ENCODE measurements around the gene SLC22A23.
"Not testable (repeated sequence)": the region's sequence is repeated elsewhere in the genome, so short reads cannot be mapped to it uniquely, and the experiment has no call there.

SLC22A23 gene

DNA sequence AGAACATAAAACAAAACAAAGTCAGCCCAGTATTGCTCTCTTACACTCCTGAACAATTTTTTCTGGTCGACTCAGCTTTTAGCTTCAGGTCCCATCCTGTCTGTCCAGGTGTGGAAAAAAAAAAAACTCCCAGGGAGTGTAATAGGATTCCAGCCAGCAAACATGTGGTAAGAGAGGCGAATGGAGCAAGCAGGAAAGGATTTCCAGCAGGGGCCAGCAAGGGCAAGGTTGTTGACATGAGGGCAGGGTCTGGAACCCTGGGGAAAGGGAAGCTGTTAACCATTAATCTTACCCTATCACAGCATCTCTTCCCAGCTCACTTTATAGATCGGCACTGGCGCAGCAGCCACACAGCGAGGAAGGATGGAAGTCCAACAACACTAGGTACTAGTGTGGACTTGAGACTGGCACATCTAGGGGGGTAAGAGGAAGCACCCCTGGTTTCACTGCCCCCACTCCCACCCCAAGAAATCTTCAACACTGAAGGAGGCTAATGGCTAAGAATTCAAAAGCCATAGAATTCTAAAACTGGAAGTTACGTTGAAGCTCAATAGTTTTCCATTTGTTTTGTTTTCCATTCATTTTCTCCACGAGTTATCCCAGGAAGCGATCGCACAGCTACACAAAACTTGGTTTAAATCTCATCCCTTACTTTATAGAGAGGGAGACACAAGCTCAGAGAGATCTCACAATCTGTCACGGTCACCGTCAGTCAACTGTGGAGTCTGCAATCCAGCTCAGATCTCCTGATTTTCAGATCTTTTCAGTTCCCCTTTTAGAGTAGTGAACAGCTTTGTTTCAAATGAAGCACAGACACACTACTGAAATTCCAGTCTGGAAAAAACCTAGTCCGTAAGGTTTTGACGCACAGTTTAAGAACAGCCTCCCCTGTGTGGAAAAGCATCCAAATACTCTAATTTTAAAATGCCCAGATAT lies 53.3 kb downstream of the SLC22A23 start:
- DNase-seq: no peak

DNA sequence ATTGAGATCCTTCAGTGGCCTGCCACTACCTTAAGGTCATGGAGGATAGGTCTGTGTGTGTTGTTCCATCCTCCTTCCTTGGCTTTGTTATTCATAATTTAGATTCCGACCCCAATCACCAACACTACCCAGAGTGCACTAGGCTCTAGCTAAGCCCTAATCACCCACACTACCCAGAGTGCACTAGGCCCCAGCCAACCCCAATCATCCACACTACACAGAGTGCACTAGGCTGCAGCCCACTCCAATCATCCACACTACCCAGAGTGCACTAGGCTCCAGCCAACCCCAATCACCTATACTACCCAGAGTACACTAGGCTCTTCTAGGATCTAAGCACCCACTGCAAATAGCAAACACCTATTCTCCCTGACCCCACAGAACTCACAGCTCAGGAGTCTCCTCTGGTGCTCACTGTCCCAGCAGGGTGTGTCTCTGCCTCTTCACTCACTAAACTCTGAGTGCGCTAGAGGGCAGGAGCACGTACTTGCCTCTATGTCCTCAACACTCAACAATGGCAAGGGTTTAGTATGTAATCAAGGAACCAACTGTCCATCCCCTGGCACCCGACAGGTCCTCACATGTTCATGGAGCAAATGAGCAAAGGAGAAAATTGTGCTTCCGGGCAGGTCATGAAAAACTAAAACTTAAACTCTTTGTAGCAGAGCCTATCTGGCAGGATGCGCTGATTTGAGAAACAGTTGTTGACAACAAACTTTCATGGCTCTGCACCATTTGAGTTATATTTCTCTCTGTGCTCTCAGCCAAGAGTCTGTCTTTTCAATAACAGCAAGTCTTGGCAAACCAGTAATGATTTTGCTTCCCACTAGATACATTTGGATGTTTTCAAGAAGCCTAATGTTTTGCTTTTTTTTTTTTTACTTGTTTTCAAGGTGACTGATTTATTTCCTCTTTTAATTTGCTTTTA lies 54.3 kb downstream of the SLC22A23 start:
- no peak for DNase-seq

DNA sequence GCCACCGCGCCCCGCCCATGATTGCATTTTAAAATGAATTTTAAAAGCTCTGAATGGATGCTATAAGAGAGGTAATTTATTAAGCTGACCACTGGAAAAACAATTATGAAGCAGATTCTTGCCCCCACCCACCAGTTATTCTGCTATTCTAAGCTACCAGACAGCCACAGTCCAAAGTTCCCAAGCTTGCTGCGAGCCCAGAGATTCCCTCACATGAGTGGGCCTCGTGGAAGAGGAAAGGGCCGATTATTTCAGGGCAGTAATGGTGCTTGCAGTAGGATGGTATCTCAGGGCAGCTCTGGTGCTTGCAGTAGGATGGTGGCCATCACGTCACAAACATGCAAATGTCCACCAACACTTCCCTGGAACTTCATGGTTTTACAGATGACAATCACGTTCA lies 56.7 kb downstream of the SLC22A23 start:
- DNase-seq: no peak

GRCh38 chr6:3398755-3399696 lies 57.8 kb downstream of the SLC22A23 start:
- DNase-seq: no peak

DNA sequence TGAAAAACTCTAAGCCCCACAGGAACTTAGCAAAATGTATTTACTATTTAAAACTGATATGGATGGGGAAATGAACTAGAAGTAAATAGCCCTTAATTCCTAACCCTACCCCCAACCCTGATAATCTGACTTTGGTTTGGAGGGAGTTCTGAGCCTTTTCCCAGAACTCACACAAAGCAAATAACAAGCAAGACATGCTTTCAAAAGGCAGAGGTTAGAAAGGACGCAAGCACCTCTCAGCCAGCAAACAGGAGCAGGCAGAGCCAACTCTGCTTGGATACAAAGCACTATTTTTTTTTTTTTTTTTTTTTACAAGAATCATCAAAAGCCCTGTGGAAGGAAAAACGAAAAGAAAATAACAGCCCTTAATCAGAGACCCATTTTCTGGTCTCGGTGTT lies 58.7 kb downstream of the SLC22A23 start:
- DNase-seq: no peak

DNA sequence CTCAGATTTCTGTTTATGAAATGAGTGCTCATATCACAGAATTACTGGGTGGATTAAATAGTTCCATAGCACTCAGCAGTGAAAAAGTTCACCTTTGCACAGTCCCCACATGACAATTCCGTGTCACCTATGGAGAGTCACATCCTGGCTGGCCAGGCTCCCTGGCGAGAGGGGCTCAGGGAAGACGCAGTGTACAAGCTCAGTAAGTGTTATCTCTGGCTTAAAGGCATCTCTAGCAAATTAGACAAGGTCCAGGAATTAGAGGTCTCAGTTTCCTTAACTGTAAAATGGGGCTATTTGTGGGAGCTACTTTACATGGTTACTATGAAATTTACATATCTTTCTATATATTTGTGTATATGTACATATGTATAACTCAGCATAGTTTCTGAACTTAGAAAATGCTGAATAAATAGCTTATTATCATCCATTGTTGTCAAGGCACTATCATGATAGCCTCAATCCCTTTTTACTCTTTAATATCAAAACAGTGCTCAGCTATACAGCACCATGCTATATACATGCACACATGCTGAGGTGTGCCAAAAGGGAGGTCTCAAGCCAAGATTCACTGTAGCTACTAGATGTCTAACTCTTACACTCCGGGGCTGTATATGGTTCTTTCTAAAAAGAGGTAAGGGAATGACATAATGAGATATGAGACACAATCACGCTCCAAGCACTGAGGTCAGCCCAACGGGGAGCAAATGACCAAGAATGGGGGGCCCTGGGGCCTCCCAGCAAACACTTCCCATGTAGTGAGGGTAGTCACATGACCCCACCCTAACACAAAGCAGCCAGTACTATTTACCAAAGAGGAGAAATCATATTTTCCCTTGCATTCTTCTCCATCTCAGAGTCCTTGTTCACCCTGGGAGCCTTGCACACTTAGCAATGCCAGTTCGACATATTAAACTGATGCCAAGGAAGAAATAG lies 59.4 kb downstream of the SLC22A23 start:
- no peak for DNase-seq

DNA sequence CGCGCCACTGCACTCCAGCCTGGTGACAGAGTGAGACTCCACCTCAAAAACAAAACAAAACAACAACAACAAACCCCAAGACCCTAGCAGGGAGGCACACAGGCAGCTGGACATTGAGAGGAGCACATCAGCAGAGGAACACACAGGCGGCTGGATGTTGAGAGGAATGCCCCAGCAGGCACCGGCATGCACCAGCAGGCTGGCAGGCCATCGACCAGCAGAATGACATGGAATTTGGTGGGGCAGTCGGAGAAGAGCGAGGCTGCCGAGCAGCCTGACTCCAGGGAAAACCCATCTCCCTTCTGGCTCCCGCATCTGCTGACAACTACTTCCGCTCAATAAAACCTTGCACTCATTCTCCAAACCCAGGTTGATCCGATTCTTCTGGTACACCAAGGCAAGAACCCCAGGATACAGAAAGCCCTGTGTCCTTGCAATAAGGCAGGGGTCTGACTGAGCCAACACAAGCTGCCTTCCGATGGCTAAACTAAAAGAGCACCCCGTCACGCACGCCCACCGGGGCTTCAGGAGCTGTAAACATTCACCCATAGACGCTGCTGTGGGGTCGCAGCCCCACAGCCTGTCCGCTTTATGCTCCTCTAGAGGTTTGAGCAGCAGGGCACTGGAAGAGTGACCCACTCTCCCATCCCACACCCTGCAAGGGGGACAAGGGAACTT lies 60.2 kb downstream of the SLC22A23 start:
- no peak for DNase-seq

DNA sequence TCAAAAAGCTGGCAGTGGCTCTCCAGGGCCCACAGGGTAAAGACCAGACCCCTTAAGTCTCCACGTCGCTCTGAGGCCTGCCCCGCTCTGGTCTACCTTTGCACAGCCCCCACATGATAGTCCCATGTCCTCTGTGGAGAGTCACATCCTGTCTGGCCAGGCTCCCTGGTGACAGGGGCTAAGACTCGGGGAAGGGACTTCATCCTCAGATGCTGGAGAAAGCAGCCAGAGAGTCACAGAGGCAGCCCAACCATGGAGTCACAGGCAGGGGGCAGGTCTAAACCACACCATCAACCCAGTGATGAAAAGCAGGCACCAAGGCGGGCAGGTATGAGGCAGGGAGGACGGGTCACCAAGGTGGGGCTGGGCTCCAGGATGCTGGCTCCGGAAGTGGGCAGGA lies 62.2 kb downstream of the SLC22A23 start:
- no peak for DNase-seq

- no peak for DNase-seq
These were observed 63.0 kb downstream of the SLC22A23 start for GRCh38 chr6:3393836-3394202.

DNA sequence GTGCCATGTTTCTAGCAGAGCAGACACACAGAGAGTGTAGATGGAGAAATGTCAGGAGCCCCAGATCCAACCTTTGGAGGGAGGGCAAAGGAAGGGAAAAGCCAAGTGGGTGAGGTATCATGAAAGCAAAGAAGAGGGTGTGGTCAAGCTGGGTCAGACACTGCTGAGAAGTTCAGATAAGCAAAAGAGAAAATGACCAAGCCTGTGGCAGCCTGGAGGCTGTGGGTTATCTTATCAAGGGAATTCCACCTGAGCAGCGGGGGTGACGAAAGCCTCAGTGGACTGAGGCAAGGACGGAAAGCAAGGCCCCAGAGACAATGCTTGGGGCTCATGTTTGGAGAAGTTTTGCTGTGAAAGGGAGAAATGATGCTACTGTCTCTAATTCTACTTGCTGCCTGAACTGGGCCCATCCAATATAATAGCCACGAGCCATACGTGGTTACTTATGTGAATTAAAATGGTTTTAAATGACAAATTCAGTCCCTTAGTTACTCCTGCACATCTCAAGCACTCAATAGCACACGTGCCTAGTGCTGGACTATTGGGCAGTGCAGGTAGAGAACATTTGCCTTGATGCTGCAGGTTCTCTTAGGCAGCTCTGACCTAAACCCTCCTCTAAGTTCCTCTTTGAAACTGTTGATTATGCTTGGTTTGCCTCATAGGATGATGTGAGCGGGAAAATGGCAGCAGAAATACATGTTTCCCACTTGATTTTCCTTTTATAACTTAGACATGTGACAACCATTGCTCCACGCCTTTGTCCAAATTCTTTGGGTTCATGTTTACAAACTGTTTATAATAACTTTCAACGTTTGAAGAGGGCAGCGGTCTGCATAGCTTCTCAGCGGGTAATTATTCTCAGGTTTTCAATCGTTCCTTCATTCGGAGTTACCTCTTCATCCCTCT lies 63.7 kb downstream of the SLC22A23 start:
- no peak for DNase-seq

DNA sequence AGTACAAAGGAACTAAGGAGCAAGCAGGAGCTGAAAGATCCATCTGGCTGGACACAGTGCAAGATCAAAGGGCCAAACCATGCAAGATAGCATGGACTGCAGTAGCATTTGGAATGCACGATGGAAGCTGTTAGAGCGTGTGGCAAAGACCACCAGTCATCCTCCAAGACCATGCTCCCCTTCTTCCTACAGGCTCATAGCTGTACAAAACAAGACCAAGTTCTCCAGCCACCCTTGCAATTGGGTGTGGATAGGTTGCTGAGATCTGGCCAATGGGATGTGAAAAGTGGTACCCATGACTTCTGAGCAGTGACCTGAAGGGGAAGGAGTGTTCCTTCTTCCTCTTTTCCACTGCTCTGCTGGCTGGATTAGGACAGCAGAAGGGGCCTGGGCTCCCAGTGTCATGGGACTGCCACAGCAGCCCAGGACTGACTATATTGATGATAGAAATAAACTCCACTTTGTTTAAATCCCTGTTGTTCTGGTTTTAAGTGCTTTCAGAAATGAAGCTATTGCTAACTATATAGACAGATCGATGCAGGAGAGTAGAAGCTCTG lies 64.9 kb downstream of the SLC22A23 start:
- no peak for DNase-seq

GRCh38 chr6:3390698-3391097 lies 66.2 kb downstream of the SLC22A23 start:
- DNase-seq: no peak

DNA sequence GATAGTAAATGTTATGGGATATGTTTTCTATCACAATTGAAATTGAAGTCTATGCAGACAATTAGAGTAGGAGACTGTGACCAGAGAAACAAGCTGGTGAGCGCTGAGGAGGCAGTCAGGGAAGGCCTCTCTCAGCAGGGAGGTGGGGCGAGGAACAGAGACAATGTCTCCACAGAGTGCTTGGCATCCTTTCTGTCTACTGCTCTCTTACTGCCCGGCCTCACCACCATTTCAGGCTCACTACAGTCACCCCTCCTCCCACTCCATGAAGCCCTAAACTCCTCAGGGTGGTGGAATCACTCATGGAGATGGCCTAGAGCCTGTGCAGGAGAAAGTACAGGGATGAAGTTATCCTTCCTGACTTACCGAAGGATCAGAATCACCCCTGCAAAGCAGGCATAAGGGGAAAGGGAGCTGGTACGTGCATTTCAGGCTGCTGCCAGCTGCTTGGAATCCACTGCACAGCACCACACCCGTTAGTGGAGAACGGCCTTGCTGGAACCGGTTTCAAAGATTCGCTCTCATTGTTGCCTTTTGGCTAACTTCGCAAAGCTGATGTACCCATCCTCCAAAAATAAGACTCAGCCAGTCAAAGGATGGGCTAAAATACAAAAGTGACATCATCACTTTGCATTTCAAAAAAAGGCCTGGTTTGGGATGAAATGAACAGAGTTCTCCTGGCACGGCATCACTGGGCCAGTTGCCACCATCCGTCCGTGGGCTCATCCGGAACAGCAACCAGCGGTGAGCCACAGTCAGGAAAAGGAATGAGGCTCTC lies 67.3 kb downstream of the SLC22A23 start:
- DNase-seq: no peak

GRCh38 chr6:3388786-3389185 lies 68.1 kb downstream of the SLC22A23 start:
- no peak for DNase-seq

- DNase-seq: no peak
These were observed 70.4 kb downstream of the SLC22A23 start for GRCh38 chr6:3386374-3386857.

- no peak for DNase-seq
These were observed 71.1 kb downstream of the SLC22A23 start for GRCh38 chr6:3385660-3386151.

DNA sequence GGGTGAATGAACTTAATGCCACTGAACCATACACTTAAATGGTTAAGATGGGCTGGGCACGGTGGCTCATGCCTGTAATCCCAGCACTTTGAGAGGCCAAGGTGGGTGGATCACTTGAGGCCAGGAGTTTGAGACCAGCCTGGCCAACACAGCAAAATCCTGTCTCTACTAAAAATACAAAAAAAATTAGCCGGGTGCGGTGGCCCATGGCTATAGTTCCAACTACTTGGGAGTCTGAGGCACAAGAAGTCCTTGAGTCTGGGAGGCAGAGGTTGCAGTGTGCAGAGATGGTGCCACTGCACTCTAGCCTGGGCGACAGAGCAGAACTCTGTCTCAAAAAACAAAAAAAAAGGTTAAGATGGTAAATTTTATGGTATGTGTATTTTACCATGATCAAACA lies 71.7 kb downstream of the SLC22A23 start:
- DNase-seq: not testable (repeated sequence)
